Breast epithelium (tissue), 4 donors: Measurements from ENCODE around the gene PRKAB2. TPM values are rescaled to one million over a fixed set of nuclear protein-coding genes. Genes with fewer than 3 reads are reported as not detected.
"Not testable (repeated sequence)": the region's sequence is repeated elsewhere in the genome, so short reads cannot be mapped to it uniquely, and the experiment has no call there.

Experiments
- DNase-seq, 2 donors: peaks; one replicate each; pipeline ENCODE4 v3.0.0-alpha.2; 2019; ENCODE audit warnings: low spot score in 2 of 2
- H3K27ac ChIP-seq, 2 donors: fragments of 200-600 bp; sonication (generic) in 1 of 2; one replicate each; pipeline ENCODE4 v1.5.1; 2016 to 2019; ENCODE audit warnings: mild to moderate bottlenecking in 1 of 2
- H3K27me3 ChIP-seq, 2 donors: fragments of 200-600 bp; sonication (generic) in 1 of 2; one replicate each; pipeline versions ENCODE4 v1.5.1 to v1.6.0; 2017 to 2019; ENCODE audit warnings: control low read depth in 1 of 2, mild to moderate bottlenecking in 1 of 2
- H3K36me3 ChIP-seq: fragments of 200-600 bp; one replicate; pipeline ENCODE4 v1.5.1; 2019
- H3K4me1 ChIP-seq, 2 donors: fragments of 200-600 bp; sonication (generic); one replicate each; pipeline ENCODE4 v1.5.1; 2016 to 2019; ENCODE audit warnings: control low read depth in 1 of 2
- H3K4me3 ChIP-seq, 3 donors: fragments of 200-600 bp; sonication (generic); 1 replicate in 2 of 3; 2 replicates in 1 of 3; pipeline ENCODE4 v1.5.1; 2016 to 2019; ENCODE audit warnings: mild to moderate bottlenecking in 3 of 3, moderate library complexity in 2 of 3
- H3K9me3 ChIP-seq, 2 donors: fragments of 200-600 bp; sonication (generic) in 1 of 2; one replicate each; pipeline ENCODE4 v1.5.1; 2016 to 2019; ENCODE audit warnings: control low read depth in 1 of 2
- POLR2A ChIP-seq: fragments of 450-650 bp; IDR thresholded peaks from one replicate; pipeline ENCODE4 v1.6.1; 2016; ENCODE audit warnings: antibody characterized with exemption, mild to moderate bottlenecking, moderate library complexity
- POLR2AphosphoS5 ChIP-seq, 3 donors: sonication (generic); formaldehyde crosslinking; IDR thresholded peaks; one replicate each; pipeline ENCODE4 v1.6.1; 2017; ENCODE audit warnings: antibody characterized with exemption in 3 of 3
- intact Hi-C: fragments of 100-400 bp; cut with DNase I; formaldehyde crosslinking; loops from one replicate; pipeline ENCODE4 v1.15.1; 2023; ENCODE audit warnings: low total_unique reads
- total RNA-seq, 3 donors: library from RNA; depleted of rRNA; stranded (reverse); fragments of >200 nt; gene quantifications; one replicate each; pipeline ENCODE4 v1.1.0, GENCODE V29; 2016
- TF ChIP-seq, protein P1 (sequence below), 3 donors: fragments of 450-650 bp; IDR thresholded peaks; one replicate each; pipeline ENCODE4 v1.5.1; 2016 to 2017; ENCODE audit warnings: antibody characterized with exemption in 3 of 3, mild to moderate bottlenecking in 3 of 3, moderate library complexity in 3 of 3

The PRKAB2 gene
- total RNA-seq, 3 donors from 2014 or later: 14.1 to 16.8 (median 14.1) TPM

DNA sequence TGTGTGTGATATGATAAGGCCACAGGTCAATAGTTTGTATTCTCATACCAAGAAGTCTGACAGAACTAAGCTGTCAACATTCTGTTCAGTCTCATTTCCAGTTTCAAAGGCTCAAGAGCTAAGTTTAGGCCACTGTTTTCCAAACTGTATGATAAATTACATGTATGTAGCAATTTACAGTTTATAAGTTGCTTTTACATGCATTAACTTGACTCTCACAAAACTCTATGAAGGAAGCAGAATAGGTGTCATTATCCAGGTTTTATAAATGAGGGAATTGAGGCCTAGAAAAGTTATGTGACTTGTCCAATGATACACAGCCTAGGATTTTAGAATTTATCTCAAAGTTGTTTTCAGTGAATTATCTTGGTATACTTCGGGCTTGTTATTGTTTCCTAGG lies 29.5 kb upstream of the PRKAB2 start:
- Histone ChIP-seq H3K27ac (no peak overlapping the region), H3K4me3 (no peak overlapping the region), H3K4me1 (no peaks in the 10 kb centered on the region), H3K36me3 (no peaks in the 10 kb centered on the region), H3K9me3 (no peaks in the 10 kb centered on the region), H3K27me3 (no peaks in the 10 kb centered on the region)
- no peak for DNase-seq
- no peak for TF ChIP-seq POLR2AphosphoS5 (IDR thresholded peaks at IDR 0.05)
- TF ChIP-seq, protein P1, sequence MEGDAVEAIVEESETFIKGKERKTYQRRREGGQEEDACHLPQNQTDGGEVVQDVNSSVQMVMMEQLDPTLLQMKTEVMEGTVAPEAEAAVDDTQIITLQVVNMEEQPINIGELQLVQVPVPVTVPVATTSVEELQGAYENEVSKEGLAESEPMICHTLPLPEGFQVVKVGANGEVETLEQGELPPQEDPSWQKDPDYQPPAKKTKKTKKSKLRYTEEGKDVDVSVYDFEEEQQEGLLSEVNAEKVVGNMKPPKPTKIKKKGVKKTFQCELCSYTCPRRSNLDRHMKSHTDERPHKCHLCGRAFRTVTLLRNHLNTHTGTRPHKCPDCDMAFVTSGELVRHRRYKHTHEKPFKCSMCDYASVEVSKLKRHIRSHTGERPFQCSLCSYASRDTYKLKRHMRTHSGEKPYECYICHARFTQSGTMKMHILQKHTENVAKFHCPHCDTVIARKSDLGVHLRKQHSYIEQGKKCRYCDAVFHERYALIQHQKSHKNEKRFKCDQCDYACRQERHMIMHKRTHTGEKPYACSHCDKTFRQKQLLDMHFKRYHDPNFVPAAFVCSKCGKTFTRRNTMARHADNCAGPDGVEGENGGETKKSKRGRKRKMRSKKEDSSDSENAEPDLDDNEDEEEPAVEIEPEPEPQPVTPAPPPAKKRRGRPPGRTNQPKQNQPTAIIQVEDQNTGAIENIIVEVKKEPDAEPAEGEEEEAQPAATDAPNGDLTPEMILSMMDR (IDR thresholded peaks at IDR 0.05): no peak
- TF ChIP-seq POLR2A: no peak
- intact Hi-C loops: no loop called here

DNA sequence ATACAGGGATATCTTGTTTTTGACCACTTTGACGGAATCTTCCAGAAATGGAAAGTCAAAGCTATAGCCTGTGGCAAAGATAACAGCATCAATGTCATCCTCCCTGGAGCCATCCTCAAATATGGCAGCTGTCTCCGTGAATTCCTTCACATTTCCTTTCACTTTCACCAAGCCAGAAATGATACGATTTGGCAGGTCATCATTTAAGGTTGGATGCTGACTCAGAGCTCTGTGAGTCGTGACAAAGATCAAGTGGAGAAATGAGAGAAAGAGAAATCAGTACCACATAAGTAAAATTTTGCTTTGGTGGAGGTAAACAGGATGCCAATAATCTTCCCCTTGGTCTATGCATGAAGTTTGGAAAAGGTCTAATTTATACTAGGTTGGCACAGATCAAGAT lies 29.0 kb upstream of the PRKAB2 start:
- intact Hi-C loops: no loop called here
- H3K27me3 ChIP-seq: no peaks in the 10 kb centered on the region
- no peak overlapping the region for H3K27ac ChIP-seq
- no peak for DNase-seq
- no peaks in the 10 kb centered on the region for H3K4me1 ChIP-seq
- H3K36me3 ChIP-seq: no peaks in the 10 kb centered on the region
- no peaks in the 10 kb centered on the region for H3K9me3 ChIP-seq
- TF ChIP-seq POLR2A: no peak
- TF ChIP-seq, protein P1 (IDR thresholded peaks at IDR 0.05): no peak
- no peak for TF ChIP-seq POLR2AphosphoS5 (IDR thresholded peaks at IDR 0.05)
- no peak overlapping the region for H3K4me3 ChIP-seq

DNA sequence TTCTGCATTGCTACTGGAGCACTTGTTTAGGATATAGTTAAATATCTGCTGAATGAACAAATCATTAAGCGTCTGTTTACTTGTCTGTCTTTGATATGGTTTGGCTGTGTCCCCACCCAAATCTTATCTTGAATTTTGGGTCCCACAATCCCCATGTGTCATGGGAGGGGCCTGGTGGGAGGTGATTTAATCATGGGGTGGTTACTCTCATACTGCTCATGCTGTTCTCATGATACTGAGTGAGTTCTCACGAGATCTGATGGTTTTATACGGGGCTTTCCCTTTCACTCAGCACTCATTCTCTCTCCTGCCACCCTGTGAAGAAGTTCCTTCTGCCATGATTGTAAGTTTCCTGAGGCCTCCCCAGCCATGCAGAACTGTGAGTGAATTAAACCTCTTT lies 25.1 kb upstream of the PRKAB2 start:
- H3K27me3 ChIP-seq, intact Hi-C loops: not testable (repeated sequence)

DNA sequence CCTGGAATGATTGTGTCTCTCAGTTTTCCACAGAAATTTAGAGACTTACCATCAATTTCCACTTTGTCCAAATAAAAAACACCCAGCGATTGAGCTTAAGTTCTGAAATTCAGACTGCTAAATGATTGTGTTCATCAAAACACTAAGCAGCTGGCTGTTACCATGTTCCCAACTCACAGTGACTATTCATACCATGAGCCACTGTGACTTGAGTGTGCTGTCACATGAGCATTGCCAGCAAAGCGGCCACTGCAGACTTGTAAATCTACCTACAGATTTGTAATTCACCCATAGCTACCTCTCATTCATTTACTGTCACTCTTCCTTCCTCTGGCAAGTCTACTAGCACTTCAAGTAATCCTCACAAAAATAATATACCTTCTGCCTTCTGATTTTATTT lies 17.2 kb upstream of the PRKAB2 start:
- no peaks in the 10 kb centered on the region for H3K9me3 ChIP-seq
- intact Hi-C loops: no loop called here

More for the DNA sequence above, 25.1 kb upstream of the PRKAB2 start:
- not testable (repeated sequence) for H3K9me3 ChIP-seq, DNase-seq, H3K36me3 ChIP-seq, H3K27ac ChIP-seq, H3K4me1 ChIP-seq, H3K4me3 ChIP-seq

DNA sequence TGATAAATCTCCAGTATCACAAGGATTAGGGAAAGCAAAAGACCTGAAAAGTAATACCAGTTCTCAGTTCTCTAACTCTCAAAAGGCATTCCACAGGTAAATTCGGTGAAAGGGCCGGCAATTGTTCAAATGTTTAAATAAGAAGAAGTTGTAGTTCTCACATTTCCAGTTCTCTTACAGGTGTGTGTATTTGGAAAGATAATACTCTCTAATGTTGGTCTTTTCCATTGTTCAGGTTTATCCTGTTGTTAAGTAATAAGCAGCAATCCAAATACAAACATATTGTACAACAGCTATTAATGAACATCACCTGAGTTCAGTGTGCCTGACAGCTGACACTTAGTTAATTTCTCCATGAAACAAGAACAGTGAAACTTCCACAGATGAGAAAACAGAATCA lies 13.2 kb upstream of the PRKAB2 start:
- intact Hi-C loops: no loop called here
- no peak overlapping the region for H3K4me3 ChIP-seq
- H3K36me3 ChIP-seq: no peaks in the 10 kb centered on the region
- no peak overlapping the region for H3K27ac ChIP-seq
- no peaks in the 10 kb centered on the region for H3K27me3 ChIP-seq
- H3K9me3 ChIP-seq: no peaks in the 10 kb centered on the region
- TF ChIP-seq POLR2A (no peak), POLR2AphosphoS5 (IDR thresholded peaks at IDR 0.05) (no peak)
- TF ChIP-seq, protein P1 (IDR thresholded peaks at IDR 0.05): no peak
- H3K4me1 ChIP-seq: no peaks in the 10 kb centered on the region
- DNase-seq: no peak

More for the DNA sequence above, 17.2 kb upstream of the PRKAB2 start:
- no peaks in the 10 kb centered on the region for H3K36me3 ChIP-seq
- no peaks in the 10 kb centered on the region for H3K4me1 ChIP-seq
- no peak overlapping the region for H3K27ac ChIP-seq
- TF ChIP-seq, protein P1 (IDR thresholded peaks at IDR 0.05): no peak
- TF ChIP-seq POLR2A: no peak
- TF ChIP-seq POLR2AphosphoS5 (IDR thresholded peaks at IDR 0.05): no peak
- H3K27me3 ChIP-seq: no peaks in the 10 kb centered on the region
- no peak overlapping the region for H3K4me3 ChIP-seq
- no peak for DNase-seq
